Gastroesophageal sphincter (tissue), 4 donors: ENCODE data around the gene LHFPL2. TPM values are rescaled to one million over a fixed set of nuclear protein-coding genes. Genes with fewer than 3 reads are reported as not detected.
A peak's percentile ranks its signal among the peaks of the same experiment; 100 is the strongest.

Experiments
- ATAC-seq: fragments of 150-250 bp; one replicate; pipeline ENCODE4 v1.9.1; 2016; ENCODE audit warnings: mild to moderate bottlenecking, moderate library complexity
- H3K27ac ChIP-seq, 4 donors: fragments of 200-600 bp; sonication (generic) in 3 of 4; 1 replicate in 3 of 4; 2 replicates in 1 of 4; pipeline ENCODE4 v1.5.1; 2016 to 2019
- H3K27me3 ChIP-seq: fragments of 200-600 bp; sonication (generic); one replicate; pipeline ENCODE4 v1.5.1; 2019
- H3K36me3 ChIP-seq, 2 donors: fragments of 200-600 bp; sonication (generic); one replicate each; pipeline ENCODE4 v1.5.1; 2019; ENCODE audit warnings: control low read depth in 1 of 2
- H3K4me1 ChIP-seq, 3 donors: fragments of 200-600 bp; sonication (generic); 1 replicate in 2 of 3; 2 replicates in 1 of 3; pipeline ENCODE4 v1.5.1; 2016 to 2019; ENCODE audit warnings: control low read depth in 2 of 3
- H3K4me3 ChIP-seq, 2 donors: fragments of 200-600 bp; sonication (generic); one replicate each; pipeline ENCODE4 v1.5.1; 2019; ENCODE audit warnings: mild to moderate bottlenecking in 1 of 2, moderate library complexity in 1 of 2
- H3K9me3 ChIP-seq, 3 donors: fragments of 200-600 bp; sonication (generic); one replicate each; pipeline ENCODE4 v1.5.1; 2017 to 2019; ENCODE audit warnings: control low read depth in 2 of 3
- EP300 ChIP-seq: sonication (generic); formaldehyde crosslinking; IDR thresholded peaks from one replicate; pipeline ENCODE4 v1.6.1; 2017; ENCODE audit warnings: antibody characterized with exemption, mild to moderate bottlenecking
- POLR2A ChIP-seq, 2 donors: fragments of 450-650 bp; IDR thresholded peaks; one replicate each; pipeline ENCODE4 v1.6.1; 2017; ENCODE audit warnings: antibody characterized with exemption in 2 of 2, mild to moderate bottlenecking in 2 of 2, moderate library complexity in 1 of 2
- POLR2AphosphoS5 ChIP-seq: sonication (generic); formaldehyde crosslinking; IDR thresholded peaks from one replicate; pipeline ENCODE4 v1.6.1; 2017; ENCODE audit warnings: antibody characterized with exemption
- WGBS, 2 donors: methylation state at CpG; one replicate each; pipeline ENCODE4 v1.1.5; 2018; ENCODE audit warnings: low coverage in 1 of 2; 5-methylcytosine and 5-hydroxymethylcytosine counted together
- total RNA-seq, 4 donors: library from RNA; depleted of rRNA; stranded (reverse); fragments of >200 nt; gene quantifications; one replicate each; pipeline ENCODE4 v1.1.0, GENCODE V29; 2016
- TF ChIP-seq, protein P1 (sequence below), 4 experiments: fragments of 200-600 bp in 2 of 4; fragments of 450-650 bp in 2 of 4; sonication (generic) in 1 of 4; IDR thresholded peaks; one replicate each; pipeline ENCODE4 v1.5.1; 2017 to 2019; ENCODE audit warnings: antibody characterized with exemption in 4 of 4, mild to moderate bottlenecking in 2 of 4, moderate library complexity in 2 of 4

Gene LHFPL2
- total RNA-seq, 4 donors from 2014 or later = 14.9 to 44.2 (median 39.3) TPM

- Histone ChIP-seq H3K27ac (peak overlapping the region in 3 of 4 donors; percentile 25 to 61 (median 59)), H3K36me3 (no peaks in the 10 kb centered on the region), H3K4me3 (no peak overlapping the region), H3K9me3 (no peaks in the 10 kb centered on the region), H3K4me1 (peaks cover 0 to 63% (median 11%) of the 10 kb centered on the region in 3 donors), H3K27me3 (no peaks in the 10 kb centered on the region)
- peak; percentile 66 for ATAC-seq
- 55 to 95% methylated on average over 3 to 4 of the region's 7 CpGs for WGBS, 2 donors
- TF ChIP-seq EP300 = no peak
- peak; percentile 19 for TF ChIP-seq POLR2AphosphoS5
- TF ChIP-seq, protein P1, sequence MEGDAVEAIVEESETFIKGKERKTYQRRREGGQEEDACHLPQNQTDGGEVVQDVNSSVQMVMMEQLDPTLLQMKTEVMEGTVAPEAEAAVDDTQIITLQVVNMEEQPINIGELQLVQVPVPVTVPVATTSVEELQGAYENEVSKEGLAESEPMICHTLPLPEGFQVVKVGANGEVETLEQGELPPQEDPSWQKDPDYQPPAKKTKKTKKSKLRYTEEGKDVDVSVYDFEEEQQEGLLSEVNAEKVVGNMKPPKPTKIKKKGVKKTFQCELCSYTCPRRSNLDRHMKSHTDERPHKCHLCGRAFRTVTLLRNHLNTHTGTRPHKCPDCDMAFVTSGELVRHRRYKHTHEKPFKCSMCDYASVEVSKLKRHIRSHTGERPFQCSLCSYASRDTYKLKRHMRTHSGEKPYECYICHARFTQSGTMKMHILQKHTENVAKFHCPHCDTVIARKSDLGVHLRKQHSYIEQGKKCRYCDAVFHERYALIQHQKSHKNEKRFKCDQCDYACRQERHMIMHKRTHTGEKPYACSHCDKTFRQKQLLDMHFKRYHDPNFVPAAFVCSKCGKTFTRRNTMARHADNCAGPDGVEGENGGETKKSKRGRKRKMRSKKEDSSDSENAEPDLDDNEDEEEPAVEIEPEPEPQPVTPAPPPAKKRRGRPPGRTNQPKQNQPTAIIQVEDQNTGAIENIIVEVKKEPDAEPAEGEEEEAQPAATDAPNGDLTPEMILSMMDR (IDR thresholded peaks at IDR 0.05) = no peak
- no peak for TF ChIP-seq POLR2A (IDR thresholded peaks at IDR 0.05)
Measured at GRCh38 chr5:78540335-78541085, 108.1 kb downstream of the LHFPL2 start.

DNA sequence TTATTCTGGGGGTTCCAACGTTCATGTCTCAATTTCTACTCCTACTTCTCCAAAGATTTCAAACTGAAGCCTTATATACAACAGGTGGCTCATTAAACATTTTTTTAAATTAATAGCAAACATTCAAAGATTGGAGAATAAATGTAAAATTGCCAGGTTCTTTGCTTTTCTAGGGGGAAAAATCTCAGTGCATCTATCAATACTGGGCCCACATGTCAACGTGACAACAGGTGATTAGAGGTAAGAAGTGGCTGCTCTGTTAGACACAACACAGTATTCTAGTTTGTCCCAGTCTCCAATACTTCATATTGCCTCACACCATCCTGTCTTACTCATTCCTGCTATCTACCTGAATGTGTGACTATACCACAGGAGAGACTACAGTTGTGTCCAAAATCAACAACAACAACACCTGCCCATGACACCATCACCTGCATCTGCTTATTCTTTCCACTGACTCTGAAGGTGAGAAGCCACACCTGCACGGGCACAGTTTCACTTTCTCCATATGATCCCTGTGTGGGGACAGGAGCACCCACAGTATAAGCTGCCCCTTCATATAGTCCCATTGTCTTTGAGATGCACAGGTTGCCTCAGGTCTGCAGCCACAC lies 110.2 kb downstream of the LHFPL2 start:
- no peaks in the 10 kb centered on the region for H3K27me3 ChIP-seq
- no peak overlapping the region for H3K4me3 ChIP-seq
- no peak for TF ChIP-seq EP300
- no peak for TF ChIP-seq POLR2AphosphoS5
- TF ChIP-seq, protein P1 (IDR thresholded peaks at IDR 0.05) = no peak
- TF ChIP-seq POLR2A (IDR thresholded peaks at IDR 0.05) = no peak
- peaks cover 0 to 68% (median 18%) of the 10 kb centered on the region in 3 donors for H3K4me1 ChIP-seq
- no peaks in the 10 kb centered on the region for H3K36me3 ChIP-seq
- 73 to 79% methylated on average over 3 of the region's 3 CpGs for WGBS, 2 donors
- no peaks in the 10 kb centered on the region for H3K9me3 ChIP-seq
- no peak overlapping the region for H3K27ac ChIP-seq
- no peak for ATAC-seq

- H3K4me3 ChIP-seq = no peak overlapping the region
- H3K4me1 ChIP-seq = peaks cover 0 to 68% (median 18%) of the 10 kb centered on the region in 3 donors
- no peaks in the 10 kb centered on the region for H3K9me3 ChIP-seq
- no peaks in the 10 kb centered on the region for H3K36me3 ChIP-seq
- no peak for ATAC-seq
- no peak overlapping the region for H3K27ac ChIP-seq
- WGBS, 2 donors = 33% methylated on average over 4 to 5 of the region's 5 CpGs
- H3K27me3 ChIP-seq = no peaks in the 10 kb centered on the region
- no peak for TF ChIP-seq EP300
- TF ChIP-seq, protein P1 (IDR thresholded peaks at IDR 0.05) = peak; percentile 35 to 70 (median 60)
Measured at GRCh38 chr5:78537821-78538220, 110.8 kb downstream of the LHFPL2 start.

DNA sequence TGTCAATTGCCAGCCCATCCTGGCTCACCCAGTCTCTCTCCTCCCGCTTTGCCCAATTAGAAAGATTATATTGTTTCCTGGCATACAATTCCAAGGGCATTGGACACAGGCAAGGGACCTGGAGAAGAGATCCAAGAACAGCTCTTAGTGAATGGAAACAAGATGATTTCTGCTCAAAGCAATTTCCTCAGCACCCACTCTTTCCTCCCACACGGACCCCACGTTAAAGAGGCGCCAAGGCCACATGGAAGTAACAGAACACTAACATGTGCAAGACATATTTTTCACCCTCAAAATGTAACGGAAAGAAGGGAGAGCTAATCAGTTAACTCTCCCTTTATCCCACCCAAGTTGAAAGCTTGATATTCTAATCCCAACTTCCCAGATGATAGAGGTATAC lies 111.2 kb downstream of the LHFPL2 start:
- ATAC-seq = no peak
- no peaks in the 10 kb centered on the region for H3K27me3 ChIP-seq
- 48 to 49% methylated on average over 2 to 3 of the region's 5 CpGs for WGBS, 2 donors
- no peak overlapping the region for H3K4me3 ChIP-seq
- no peaks in the 10 kb centered on the region for H3K36me3 ChIP-seq
- no peak overlapping the region for H3K27ac ChIP-seq
- H3K9me3 ChIP-seq = no peaks in the 10 kb centered on the region
- TF ChIP-seq POLR2AphosphoS5 (no peak), EP300 (no peak), POLR2A (IDR thresholded peaks at IDR 0.05) (no peak)
- TF ChIP-seq, protein P1 (IDR thresholded peaks at IDR 0.05) = no peak
- peaks cover 0 to 66% (median 18%) of the 10 kb centered on the region in 3 donors for H3K4me1 ChIP-seq
